NCI-H526 (cell line): ENCODE measurements around the gene TLR2.

Experiments used
- DNase-seq, 2 experiments: peaks; one replicate each; lab custom pipeline; 2025; lab: John Stamatoyannopoulos, UW

The TLR2 gene

GRCh38 chr4:153731239-153731638 lies 47.2 kb downstream of the TLR2 start:
- DNase-seq: no peak

DNA sequence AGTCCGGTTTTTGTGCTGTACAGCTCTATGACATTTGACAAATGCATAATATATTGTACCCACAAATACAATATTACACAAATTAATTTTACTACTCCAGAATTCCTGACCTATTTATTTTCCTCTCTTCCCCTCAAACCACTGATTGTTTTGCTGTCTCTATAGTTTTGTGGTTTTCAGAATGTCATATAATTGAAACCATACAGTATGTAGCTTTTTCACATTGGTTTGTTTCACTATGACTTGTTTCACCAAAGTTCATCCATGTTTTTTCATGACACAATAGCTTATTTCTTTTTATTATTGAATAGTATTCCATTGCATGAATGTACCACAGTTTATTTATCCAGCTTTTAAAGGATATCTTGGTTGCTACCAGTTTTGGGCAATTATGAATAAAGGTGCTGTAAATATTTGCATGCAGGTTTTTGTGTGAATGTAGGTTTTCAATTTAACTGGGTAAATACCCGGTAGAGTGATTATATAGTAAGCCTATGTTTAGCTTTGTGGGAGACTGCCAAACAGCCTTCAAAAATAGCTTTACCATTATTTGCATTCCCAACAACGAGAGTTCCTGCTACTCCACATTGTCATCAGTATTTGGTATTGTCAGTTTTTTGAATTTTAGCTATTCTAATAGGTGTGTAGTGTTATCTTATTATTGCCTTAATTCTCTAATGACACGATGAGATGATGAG lies 49.8 kb downstream of the TLR2 start:
- peak; percentile 70 to 72 for DNase-seq

GRCh38 chr4:153735906-153736461 lies 51.9 kb downstream of the TLR2 start:
- no peak for DNase-seq

DNA sequence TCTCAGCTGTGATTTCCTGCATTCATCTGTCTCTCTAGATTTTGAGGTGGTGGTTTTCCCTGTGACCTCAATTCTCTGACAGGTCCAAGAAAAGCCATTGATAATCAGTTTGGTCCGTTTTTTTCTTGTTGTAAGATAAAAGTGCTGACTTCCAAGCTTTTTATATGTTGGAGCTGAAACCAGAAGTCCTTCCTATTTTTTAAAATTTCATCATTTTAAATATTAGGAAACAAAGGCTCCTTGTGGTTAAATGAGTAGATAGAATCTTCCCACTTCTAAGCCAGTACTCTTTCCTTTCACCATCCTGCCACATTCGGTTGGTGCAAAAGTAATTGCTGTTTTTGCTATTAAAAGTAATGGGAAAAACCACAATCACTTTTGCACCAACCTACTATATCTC lies 57.5 kb downstream of the TLR2 start:
- no peak for DNase-seq

- DNase-seq: no peak
Observed at GRCh38 chr4:153745651-153746050, 61.6 kb downstream of the TLR2 start.

DNA sequence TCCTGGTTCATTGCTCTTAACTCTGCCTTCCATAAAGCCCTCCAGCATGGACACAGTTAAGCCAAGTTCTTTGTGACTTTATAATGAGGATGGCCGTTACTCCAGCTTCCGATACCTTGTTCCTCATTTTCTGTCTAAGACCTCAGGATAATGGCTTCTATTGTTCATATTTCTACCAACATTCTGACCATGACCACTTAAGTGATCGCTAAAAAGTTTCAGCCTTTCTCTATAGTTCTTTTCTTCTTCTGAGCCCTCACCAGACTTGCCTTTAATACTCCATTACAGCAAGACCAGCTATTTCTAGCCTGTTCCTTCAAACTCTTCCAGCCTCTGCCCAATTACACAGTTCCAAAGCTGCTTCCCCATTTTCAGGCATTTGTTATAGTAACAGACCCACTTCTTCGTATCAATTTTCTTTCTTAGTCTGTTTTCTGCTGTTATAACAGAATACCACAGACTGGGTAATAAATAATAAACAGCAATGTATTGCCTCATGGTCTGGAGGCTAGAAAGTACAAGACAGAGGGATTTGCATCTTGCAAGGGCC lies 63.4 kb downstream of the TLR2 start:
- no peak for DNase-seq

- no peak for DNase-seq
Observed at GRCh38 chr4:153748378-153748777, 64.3 kb downstream of the TLR2 start.

GRCh38 chr4:153750197-153750817 lies 66.2 kb downstream of the TLR2 start:
- peak; percentile 68 to 88 for DNase-seq

GRCh38 chr4:153755186-153755585 lies 71.1 kb downstream of the TLR2 start:
- DNase-seq: no peak
